Suprapubic skin (tissue), 4 donors: ENCODE data around the gene HENMT1. TPM values are rescaled to one million over a fixed set of nuclear protein-coding genes. Genes with fewer than 3 reads are reported as not detected.

Source experiments
- DNase-seq, 2 donors: peaks; one replicate each; pipeline ENCODE4 v3.0.0-alpha.2; 2019; ENCODE audit warnings: low spot score in 2 of 2
- H3K27ac ChIP-seq: fragments of 200-600 bp; sonication (generic); one replicate; pipeline ENCODE4 v1.5.1; 2019
- H3K27me3 ChIP-seq: fragments of 200-600 bp; sonication (generic); one replicate; pipeline ENCODE4 v1.5.1; 2019
- H3K36me3 ChIP-seq: fragments of 200-600 bp; sonication (generic); one replicate; pipeline ENCODE4 v1.5.1; 2019
- H3K4me1 ChIP-seq: fragments of 200-600 bp; sonication (generic); one replicate; pipeline ENCODE4 v1.5.1; 2019
- H3K4me3 ChIP-seq: fragments of 200-600 bp; sonication (generic); one replicate; pipeline ENCODE4 v1.5.1; 2019; ENCODE audit warnings: mild to moderate bottlenecking
- H3K9me3 ChIP-seq: fragments of 200-600 bp; sonication (generic); one replicate; pipeline ENCODE4 v1.5.1; 2019
- CTCF ChIP-seq, 2 donors: fragments of 200-600 bp in 1 of 2; fragments of 450-650 bp in 1 of 2; sonication (generic) in 1 of 2; IDR thresholded peaks; one replicate each; pipeline ENCODE4 v1.5.1; 2016 to 2019; ENCODE audit warnings: antibody characterized with exemption in 2 of 2, mild to moderate bottlenecking in 1 of 2, moderate library complexity in 1 of 2
- EP300 ChIP-seq: sonication (generic); formaldehyde crosslinking; IDR thresholded peaks from one replicate; pipeline ENCODE4 v1.6.1; 2017; ENCODE audit warnings: antibody characterized with exemption
- POLR2A ChIP-seq, 2 donors: fragments of 450-650 bp; IDR thresholded peaks; one replicate each; pipeline ENCODE4 v1.6.1; 2017; ENCODE audit warnings: antibody characterized with exemption in 2 of 2, mild to moderate bottlenecking in 2 of 2, moderate library complexity in 2 of 2
- POLR2AphosphoS5 ChIP-seq, 3 donors: sonication (generic); formaldehyde crosslinking; IDR thresholded peaks; one replicate each; pipeline ENCODE4 v1.6.1; 2017; ENCODE audit warnings: antibody characterized with exemption in 3 of 3
- WGBS: methylation state at CpG from one replicate; pipeline ENCODE4 v1.1.5; 2018; 5-methylcytosine and 5-hydroxymethylcytosine counted together
- total RNA-seq, 4 donors: library from RNA; depleted of rRNA; stranded (reverse); fragments of >200 nt; gene quantifications; one replicate each; pipeline ENCODE4 v1.1.0, GENCODE V29; 2016

The HENMT1 gene
- total RNA-seq, 4 donors from 2014 or later = 1.8 to 4.6 (median 2.4) TPM

DNA sequence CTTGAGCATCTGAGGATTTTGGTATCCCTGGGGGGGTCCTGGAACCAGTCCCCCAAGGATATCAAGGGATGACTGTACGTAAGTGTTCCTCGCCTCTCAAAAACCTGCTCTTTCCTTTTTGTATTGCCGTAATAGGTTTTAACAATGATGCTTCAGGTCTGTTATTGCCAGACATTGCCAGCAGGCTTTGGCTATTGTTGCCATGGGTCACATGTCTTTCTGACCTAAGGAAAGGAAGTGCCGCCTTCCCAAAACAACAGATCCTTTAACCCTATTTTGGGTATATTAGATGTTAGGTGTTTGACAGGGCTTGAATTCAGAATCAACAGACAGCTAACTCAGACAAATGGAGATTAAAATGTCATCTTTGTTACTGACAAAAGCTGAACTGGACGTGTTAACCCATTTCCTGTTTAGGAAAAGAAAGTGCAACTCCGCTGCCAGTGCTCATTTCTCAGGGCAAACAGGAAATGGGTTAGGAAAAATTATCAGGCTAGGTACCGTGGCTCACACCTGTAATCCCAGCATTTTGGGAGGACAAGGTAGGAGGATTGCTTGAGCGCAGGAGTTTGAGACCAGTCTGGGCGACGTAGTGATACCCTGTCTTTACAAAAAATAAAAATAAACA, 18.8 kb upstream of the HENMT1 start:
- whole genome bisulfite sequencing = 74% methylated on average over 10 of the region's 10 CpGs

DNA sequence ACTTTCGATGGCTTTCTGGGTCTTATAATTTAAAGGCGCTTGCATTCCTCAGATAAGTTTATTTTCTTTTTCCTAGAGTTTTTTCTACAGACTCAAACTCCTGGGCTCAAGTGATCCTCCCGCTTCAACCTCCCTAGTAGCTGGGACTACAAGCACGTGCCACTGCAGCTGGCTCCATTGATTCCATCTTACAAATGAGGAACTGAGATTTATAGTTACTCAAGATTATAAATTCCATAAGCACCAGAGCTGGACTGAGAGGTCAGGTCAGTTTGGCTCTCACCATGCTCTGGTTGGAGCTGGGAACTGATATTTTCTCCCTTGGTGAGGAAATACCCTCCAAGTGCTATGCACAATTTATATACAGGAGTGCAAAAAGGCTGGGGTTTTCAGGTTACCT, 17.8 kb upstream of the HENMT1 start:
- WGBS = 78% methylated on average over 4 of the region's 4 CpGs
- TF ChIP-seq CTCF (IDR thresholded peaks at IDR 0.05) = no peak
- no peak for TF ChIP-seq EP300
- no peak for TF ChIP-seq POLR2AphosphoS5 (IDR thresholded peaks at IDR 0.05)
- TF ChIP-seq POLR2A (IDR thresholded peaks at IDR 0.05) = no peak
- no peaks in the 10 kb centered on the region for H3K27me3 ChIP-seq
- H3K36me3 ChIP-seq = no peaks in the 10 kb centered on the region
- no peak for DNase-seq
- H3K9me3 ChIP-seq = no peaks in the 10 kb centered on the region
- no peaks in the 10 kb centered on the region for H3K4me1 ChIP-seq
- no peak overlapping the region for H3K4me3 ChIP-seq
- no peak overlapping the region for H3K27ac ChIP-seq

More for the DNA sequence above, 18.8 kb upstream of the HENMT1 start:
- Histone ChIP-seq H3K4me3 (no peak overlapping the region), H3K27ac (no peak overlapping the region), H3K27me3 (no peaks in the 10 kb centered on the region), H3K36me3 (no peaks in the 10 kb centered on the region), H3K4me1 (no peaks in the 10 kb centered on the region), H3K9me3 (no peaks in the 10 kb centered on the region)
- no peak for TF ChIP-seq POLR2AphosphoS5 (IDR thresholded peaks at IDR 0.05)
- TF ChIP-seq CTCF (IDR thresholded peaks at IDR 0.05) = no peak
- no peak for TF ChIP-seq EP300
- TF ChIP-seq POLR2A (IDR thresholded peaks at IDR 0.05) = no peak
- no peak for DNase-seq

DNA sequence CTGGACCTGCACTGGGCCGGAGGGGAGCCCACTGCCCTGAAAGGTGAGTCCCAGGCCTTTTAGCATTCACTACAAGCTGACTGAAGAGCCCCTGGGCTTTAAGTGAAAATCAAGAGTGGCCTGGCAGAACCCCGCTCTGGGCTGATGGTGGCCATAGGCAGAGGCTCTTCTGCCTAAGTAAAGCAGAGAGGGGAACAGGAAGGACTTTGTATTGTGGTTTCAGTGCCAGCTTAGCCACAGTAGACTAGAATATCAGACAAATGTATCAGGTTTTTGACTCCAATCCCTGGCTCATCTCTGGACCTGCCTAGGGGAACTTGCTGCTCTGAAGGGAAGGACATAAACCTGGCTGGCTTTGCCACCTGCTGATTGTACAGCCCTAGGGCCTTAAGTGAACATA, 10.2 kb upstream of the HENMT1 start:
- TF ChIP-seq EP300 = no peak
- TF ChIP-seq POLR2AphosphoS5 (IDR thresholded peaks at IDR 0.05) = no peak
- TF ChIP-seq POLR2A (IDR thresholded peaks at IDR 0.05) = no peak
- TF ChIP-seq CTCF (IDR thresholded peaks at IDR 0.05) = no peak
- Histone ChIP-seq H3K36me3 (no peaks in the 10 kb centered on the region), H3K27ac (no peak overlapping the region), H3K9me3 (no peaks in the 10 kb centered on the region), H3K4me1 (no peaks in the 10 kb centered on the region), H3K4me3 (no peak overlapping the region), H3K27me3 (peaks cover 4% of the 10 kb centered on the region)
- 92% methylated on average over 2 of the region's 2 CpGs for WGBS
- DNase-seq = no peak

GRCh38 chr1:108670131-108670773, 9.4 kb upstream of the HENMT1 start:
- 80% methylated on average over 5 of the region's 5 CpGs for WGBS
- no peak for DNase-seq
- Histone ChIP-seq H3K27ac (no peak overlapping the region), H3K4me3 (no peak overlapping the region), H3K9me3 (no peaks in the 10 kb centered on the region), H3K27me3 (peaks cover 4% of the 10 kb centered on the region), H3K36me3 (no peaks in the 10 kb centered on the region), H3K4me1 (no peaks in the 10 kb centered on the region)
- TF ChIP-seq EP300 = no peak
- no peak for TF ChIP-seq CTCF (IDR thresholded peaks at IDR 0.05)
- no peak for TF ChIP-seq POLR2A (IDR thresholded peaks at IDR 0.05)
- TF ChIP-seq POLR2AphosphoS5 (IDR thresholded peaks at IDR 0.05) = no peak

- peaks cover 4% of the 10 kb centered on the region for H3K27me3 ChIP-seq
- no peaks in the 10 kb centered on the region for H3K36me3 ChIP-seq
- no peak for TF ChIP-seq POLR2AphosphoS5 (IDR thresholded peaks at IDR 0.05)
- no peak for TF ChIP-seq EP300
- no peak for TF ChIP-seq CTCF (IDR thresholded peaks at IDR 0.05)
- no peak for TF ChIP-seq POLR2A (IDR thresholded peaks at IDR 0.05)
- no peaks in the 10 kb centered on the region for H3K9me3 ChIP-seq
- no peak overlapping the region for H3K27ac ChIP-seq
- no peak for DNase-seq
- H3K4me3 ChIP-seq = no peak overlapping the region
- H3K4me1 ChIP-seq = no peaks in the 10 kb centered on the region
- whole genome bisulfite sequencing = 77% methylated on average over 7 of the region's 7 CpGs
Measured at GRCh38 chr1:108669679-108670078, 8.8 kb upstream of the HENMT1 start.
